Measurements from ENCODE around the gene NCOA5. TPM values are rescaled to one million over a fixed set of nuclear protein-coding genes. Genes with fewer than 3 reads are reported as not detected.

The NCOA5 gene
- total and polyA plus RNA-seq, 4 donors: 3.2 to 10.4 (median 8.7) TPM

DNA sequence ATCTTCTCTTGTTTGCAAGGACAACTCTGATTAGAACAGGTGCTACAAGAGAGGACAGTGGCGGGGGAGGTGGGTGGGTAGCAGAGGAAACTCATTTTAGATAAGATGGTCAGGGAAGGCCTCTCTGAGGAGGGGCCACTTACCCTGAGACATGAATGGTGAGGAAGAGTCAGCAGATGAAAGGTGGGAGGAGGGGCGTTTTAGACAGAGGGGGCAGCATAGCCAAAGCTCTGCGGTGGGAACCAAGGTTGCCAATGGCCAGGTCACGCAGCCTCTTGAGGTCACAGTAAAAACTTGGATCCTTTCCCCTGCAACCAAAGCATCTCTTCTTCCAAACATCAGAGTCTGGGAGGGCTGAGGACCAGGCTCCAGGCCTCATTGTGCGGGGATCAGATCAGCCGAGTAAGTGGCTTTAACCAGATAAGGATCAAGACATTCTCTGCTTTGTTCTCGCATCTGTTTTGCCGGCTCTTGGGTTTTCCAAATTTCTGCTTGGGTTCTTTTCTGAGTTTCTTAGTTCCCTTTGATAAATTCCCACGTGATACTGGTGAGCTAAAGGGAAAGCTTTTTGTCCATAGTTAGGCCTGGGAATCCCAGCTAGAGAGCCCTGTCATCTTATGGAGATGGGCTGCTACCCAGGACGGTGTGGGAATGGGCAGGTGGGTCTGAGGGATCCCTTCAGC, 22.8 kb upstream of the NCOA5 start (continued):
- TF ChIP-seq, protein P1, sequence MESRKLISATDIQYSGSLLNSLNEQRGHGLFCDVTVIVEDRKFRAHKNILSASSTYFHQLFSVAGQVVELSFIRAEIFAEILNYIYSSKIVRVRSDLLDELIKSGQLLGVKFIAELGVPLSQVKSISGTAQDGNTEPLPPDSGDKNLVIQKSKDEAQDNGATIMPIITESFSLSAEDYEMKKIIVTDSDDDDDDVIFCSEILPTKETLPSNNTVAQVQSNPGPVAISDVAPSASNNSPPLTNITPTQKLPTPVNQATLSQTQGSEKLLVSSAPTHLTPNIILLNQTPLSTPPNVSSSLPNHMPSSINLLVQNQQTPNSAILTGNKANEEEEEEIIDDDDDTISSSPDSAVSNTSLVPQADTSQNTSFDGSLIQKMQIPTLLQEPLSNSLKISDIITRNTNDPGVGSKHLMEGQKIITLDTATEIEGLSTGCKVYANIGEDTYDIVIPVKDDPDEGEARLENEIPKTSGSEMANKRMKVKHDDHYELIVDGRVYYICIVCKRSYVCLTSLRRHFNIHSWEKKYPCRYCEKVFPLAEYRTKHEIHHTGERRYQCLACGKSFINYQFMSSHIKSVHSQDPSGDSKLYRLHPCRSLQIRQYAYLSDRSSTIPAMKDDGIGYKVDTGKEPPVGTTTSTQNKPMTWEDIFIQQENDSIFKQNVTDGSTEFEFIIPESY (IDR thresholded peaks at IDR 0.05): no peak
- TF ChIP-seq TAF1 (conservative IDR thresholded peaks at IDR 0.05) (no peak), SP1 (IDR thresholded peaks at IDR 0.05) (no peak)

DNA sequence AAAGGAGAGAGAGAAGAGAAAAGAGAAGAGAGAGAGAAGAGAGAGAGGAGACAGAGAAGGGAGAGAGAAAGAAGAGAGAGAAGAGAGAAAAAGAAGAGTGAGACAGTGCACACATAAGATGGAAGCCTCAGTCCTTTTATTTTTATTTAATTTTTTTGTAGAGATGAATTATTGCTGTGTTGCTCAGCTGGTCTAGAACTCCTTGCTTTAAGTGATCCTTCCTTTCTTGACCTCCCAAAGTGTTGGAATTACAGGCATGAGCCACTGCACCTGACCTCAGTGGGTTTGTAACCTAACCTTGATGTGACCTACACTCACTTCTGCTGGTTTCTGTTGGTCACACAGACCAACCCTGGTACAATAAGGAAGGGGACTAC, 22.1 kb upstream of the NCOA5 start:
- Histone ChIP-seq H3K27ac (ENCODE audit: low read depth in 1 of 2, low read length in 2 of 2) (no peak overlapping the region), H3K4me3 (ENCODE audit: low read depth in 1 of 3, low read length in 3 of 3) (no peak overlapping the region), H3K9ac (ENCODE audit: low read depth in 1 of 2, low read length in 2 of 2) (no peak overlapping the region), H3K27me3 (ENCODE audit: control insufficient read depth in 4 of 4, insufficient read depth in 4 of 4, low read length in 3 of 4) (no peaks in the 10 kb centered on the region), H3K4me1 (ENCODE audit: control insufficient read depth in 4 of 4, insufficient read depth in 4 of 4, low read length in 3 of 4) (no peaks in the 10 kb centered on the region), H3K36me3 (ENCODE audit: control insufficient read depth in 4 of 4, insufficient read depth in 3 of 4, low read depth in 1 of 4, low read length in 3 of 4) (no peaks in the 10 kb centered on the region), H3K9me3 (ENCODE audit: control insufficient read depth in 4 of 4, low read length in 3 of 4) (no peaks in the 10 kb centered on the region)
- DNase-seq (ENCODE audit: low spot score): no peak
- TF ChIP-seq YY1 (IDR thresholded peaks at IDR 0.05): no peak
- TF ChIP-seq JUND (IDR thresholded peaks at IDR 0.05): no peak
- no peak for TF ChIP-seq FOXA1 (IDR thresholded peaks at IDR 0.05)
- no peak for TF ChIP-seq TAF1 (conservative IDR thresholded peaks at IDR 0.05)
- TF ChIP-seq, protein P2, sequence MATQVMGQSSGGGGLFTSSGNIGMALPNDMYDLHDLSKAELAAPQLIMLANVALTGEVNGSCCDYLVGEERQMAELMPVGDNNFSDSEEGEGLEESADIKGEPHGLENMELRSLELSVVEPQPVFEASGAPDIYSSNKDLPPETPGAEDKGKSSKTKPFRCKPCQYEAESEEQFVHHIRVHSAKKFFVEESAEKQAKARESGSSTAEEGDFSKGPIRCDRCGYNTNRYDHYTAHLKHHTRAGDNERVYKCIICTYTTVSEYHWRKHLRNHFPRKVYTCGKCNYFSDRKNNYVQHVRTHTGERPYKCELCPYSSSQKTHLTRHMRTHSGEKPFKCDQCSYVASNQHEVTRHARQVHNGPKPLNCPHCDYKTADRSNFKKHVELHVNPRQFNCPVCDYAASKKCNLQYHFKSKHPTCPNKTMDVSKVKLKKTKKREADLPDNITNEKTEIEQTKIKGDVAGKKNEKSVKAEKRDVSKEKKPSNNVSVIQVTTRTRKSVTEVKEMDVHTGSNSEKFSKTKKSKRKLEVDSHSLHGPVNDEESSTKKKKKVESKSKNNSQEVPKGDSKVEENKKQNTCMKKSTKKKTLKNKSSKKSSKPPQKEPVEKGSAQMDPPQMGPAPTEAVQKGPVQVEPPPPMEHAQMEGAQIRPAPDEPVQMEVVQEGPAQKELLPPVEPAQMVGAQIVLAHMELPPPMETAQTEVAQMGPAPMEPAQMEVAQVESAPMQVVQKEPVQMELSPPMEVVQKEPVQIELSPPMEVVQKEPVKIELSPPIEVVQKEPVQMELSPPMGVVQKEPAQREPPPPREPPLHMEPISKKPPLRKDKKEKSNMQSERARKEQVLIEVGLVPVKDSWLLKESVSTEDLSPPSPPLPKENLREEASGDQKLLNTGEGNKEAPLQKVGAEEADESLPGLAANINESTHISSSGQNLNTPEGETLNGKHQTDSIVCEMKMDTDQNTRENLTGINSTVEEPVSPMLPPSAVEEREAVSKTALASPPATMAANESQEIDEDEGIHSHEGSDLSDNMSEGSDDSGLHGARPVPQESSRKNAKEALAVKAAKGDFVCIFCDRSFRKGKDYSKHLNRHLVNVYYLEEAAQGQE (IDR thresholded peaks at IDR 0.05): no peak
- TF ChIP-seq, protein P1 (IDR thresholded peaks at IDR 0.05): no peak
- no peak for TF ChIP-seq HNF4G (IDR thresholded peaks at IDR 0.05)
- no peak for TF ChIP-seq HNF4A (conservative IDR thresholded peaks at IDR 0.05)
- TF ChIP-seq NR2F2 (IDR thresholded peaks at IDR 0.05): no peak
- TF ChIP-seq, protein P3, sequence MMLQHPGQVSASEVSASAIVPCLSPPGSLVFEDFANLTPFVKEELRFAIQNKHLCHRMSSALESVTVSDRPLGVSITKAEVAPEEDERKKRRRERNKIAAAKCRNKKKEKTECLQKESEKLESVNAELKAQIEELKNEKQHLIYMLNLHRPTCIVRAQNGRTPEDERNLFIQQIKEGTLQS (IDR thresholded peaks at IDR 0.05): no peak
- no peak for TF ChIP-seq RXRA (IDR thresholded peaks at IDR 0.05)
- TF ChIP-seq SP1 (IDR thresholded peaks at IDR 0.05): no peak
- TF ChIP-seq EGR1 (IDR thresholded peaks at IDR 0.05; ENCODE audit: low read depth in 2 of 2): no peak
- TF ChIP-seq GABPA (IDR thresholded peaks at IDR 0.05 in 1 of 2, conservative IDR thresholded peaks at IDR 0.05 in 1 of 2): no peak
- TF ChIP-seq, protein P4, sequence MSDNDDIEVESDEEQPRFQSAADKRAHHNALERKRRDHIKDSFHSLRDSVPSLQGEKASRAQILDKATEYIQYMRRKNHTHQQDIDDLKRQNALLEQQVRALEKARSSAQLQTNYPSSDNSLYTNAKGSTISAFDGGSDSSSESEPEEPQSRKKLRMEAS (IDR thresholded peaks at IDR 0.05): no peak
- TF ChIP-seq RAD21 (IDR thresholded peaks at IDR 0.05): no peak
- TF ChIP-seq, protein P5, sequence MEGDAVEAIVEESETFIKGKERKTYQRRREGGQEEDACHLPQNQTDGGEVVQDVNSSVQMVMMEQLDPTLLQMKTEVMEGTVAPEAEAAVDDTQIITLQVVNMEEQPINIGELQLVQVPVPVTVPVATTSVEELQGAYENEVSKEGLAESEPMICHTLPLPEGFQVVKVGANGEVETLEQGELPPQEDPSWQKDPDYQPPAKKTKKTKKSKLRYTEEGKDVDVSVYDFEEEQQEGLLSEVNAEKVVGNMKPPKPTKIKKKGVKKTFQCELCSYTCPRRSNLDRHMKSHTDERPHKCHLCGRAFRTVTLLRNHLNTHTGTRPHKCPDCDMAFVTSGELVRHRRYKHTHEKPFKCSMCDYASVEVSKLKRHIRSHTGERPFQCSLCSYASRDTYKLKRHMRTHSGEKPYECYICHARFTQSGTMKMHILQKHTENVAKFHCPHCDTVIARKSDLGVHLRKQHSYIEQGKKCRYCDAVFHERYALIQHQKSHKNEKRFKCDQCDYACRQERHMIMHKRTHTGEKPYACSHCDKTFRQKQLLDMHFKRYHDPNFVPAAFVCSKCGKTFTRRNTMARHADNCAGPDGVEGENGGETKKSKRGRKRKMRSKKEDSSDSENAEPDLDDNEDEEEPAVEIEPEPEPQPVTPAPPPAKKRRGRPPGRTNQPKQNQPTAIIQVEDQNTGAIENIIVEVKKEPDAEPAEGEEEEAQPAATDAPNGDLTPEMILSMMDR (IDR thresholded peaks at IDR 0.05; ENCODE audit: low read depth, low read length, missing input control): no peak
- TF ChIP-seq FOXA2 (IDR thresholded peaks at IDR 0.05): no peak
